Muscle layer of duodenum (tissue), 2 donors: ENCODE results near the gene CFAP54.

Experiments used
- H3K27ac ChIP-seq: one replicate; pipeline ENCODE4 v1.7.0; 2013; ENCODE audit warnings: mild to moderate bottlenecking, low read length
- H3K27me3 ChIP-seq: one replicate; pipeline ENCODE4 v1.7.0; 2013; ENCODE audit warnings: low read depth, mild to moderate bottlenecking, control low read depth, low read length
- H3K36me3 ChIP-seq, 2 donors: one replicate each; pipeline ENCODE4 v1.7.0; 2013; ENCODE audit warnings: low read length in 2 of 2, control low read depth in 1 of 2, mild to moderate bottlenecking in 1 of 2; ENCODE audit not compliant: insufficient read depth in 2 of 2, control insufficient read depth in 1 of 2
- H3K4me1 ChIP-seq, 2 donors: one replicate each; pipeline ENCODE4 v1.7.0; 2013; ENCODE audit warnings: low read length in 2 of 2, mild to moderate bottlenecking in 2 of 2, control low read depth in 1 of 2, moderate library complexity in 1 of 2; ENCODE audit not compliant: insufficient read depth in 2 of 2, control insufficient read depth in 1 of 2
- H3K4me3 ChIP-seq, 2 donors: one replicate each; pipeline ENCODE4 v1.7.0; 2013; ENCODE audit warnings: low read length in 2 of 2, low read depth in 1 of 2, mild to moderate bottlenecking in 1 of 2
- H3K9me3 ChIP-seq, 2 donors: one replicate each; pipeline ENCODE4 v1.7.0; 2013; ENCODE audit warnings: low read length in 2 of 2, control low read depth in 1 of 2, mild to moderate bottlenecking in 1 of 2; ENCODE audit not compliant: control insufficient read depth in 1 of 2
- donor health status: healthy.

CFAP54 gene

DNA sequence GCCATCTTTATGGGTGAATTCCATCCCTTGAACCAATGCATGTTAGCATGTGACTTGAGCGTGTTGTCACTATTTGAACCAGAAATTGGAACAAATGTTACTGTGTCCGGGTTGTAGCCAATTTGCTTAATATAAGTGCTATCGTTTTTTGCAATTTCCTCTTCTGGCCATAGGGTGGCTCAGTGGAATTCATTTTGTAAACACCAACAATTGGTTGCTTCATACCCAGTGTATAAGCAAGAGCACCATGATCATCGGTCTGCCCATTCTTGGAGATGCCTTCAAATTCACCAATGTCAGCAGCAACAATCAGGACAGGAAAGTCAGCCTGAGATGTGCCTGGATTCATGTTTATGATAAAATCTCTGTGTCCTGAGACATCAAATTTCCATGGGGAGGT, 412.7 kb downstream of the CFAP54 start:
- no peaks in the 10 kb centered on the region for H3K36me3 ChIP-seq
- H3K9me3 ChIP-seq = no peaks in the 10 kb centered on the region
- no peak overlapping the region for H3K27ac ChIP-seq
- no peaks in the 10 kb centered on the region for H3K4me1 ChIP-seq
- no peak overlapping the region for H3K4me3 ChIP-seq
- no peaks in the 10 kb centered on the region for H3K27me3 ChIP-seq

DNA sequence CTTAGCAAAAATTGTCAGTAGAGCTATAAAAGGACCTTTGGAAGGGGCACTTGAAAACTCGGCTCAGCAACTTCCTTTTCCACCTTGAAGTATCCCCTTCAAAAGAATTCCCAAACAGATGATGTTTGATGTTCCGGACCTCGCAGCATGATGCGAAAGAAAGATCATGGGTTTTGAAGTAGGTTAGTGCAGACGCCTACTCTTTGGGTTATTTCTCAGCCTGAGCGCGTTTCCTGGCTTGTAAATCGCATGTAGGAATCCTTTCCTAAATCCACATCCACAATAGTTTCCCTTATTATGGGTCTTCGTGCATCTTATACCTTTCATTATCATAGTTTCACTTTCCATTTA, 417.1 kb downstream of the CFAP54 start:
- Histone ChIP-seq H3K4me1 (peaks cover 4 to 9% of the 10 kb centered on the region in 2 donors), H3K27me3 (no peaks in the 10 kb centered on the region), H3K9me3 (no peaks in the 10 kb centered on the region), H3K36me3 (no peaks in the 10 kb centered on the region), H3K4me3 (peak overlapping the region; percentile 90 to 98), H3K27ac (peak overlapping the region; percentile 91)

DNA sequence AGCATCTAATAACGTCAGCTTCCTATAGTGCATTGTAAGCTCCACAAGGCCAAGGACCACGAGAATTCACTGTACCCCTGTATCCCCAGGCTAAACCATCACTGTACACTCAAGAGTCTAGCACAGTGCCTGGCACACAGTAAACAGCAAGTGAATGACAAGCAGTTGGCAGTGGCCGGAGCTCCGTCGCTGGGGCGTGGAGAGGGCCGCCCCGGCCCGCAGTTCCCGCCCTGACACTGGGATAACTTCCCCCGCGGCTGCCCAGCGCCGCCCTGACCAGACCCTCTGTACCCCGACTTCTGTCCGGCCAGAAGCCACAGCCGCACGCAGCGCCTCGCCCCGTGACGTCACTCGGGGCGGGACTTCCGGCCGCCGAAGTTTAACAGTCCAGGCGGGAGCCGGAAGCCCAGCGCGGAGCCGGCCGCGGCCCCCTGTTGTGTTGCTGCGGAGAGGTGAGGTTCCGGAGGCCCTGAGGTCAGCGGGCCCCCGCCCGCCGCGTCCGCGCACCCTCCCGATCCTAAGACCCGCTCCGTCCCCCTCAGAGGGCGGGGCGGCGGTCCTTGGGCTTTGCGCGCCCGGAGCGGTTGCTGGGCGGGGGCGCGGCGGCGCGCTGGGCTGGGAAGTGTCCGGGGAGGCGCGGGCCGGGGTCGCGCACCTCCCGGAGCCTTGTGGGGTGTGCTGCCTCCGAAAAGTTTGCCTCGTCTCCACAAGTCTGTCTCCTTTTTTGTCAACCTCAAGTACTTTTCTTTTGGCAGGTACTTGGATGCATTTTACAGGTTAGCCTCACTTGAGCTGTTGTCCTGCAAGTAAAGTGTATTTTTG, 417.7 kb downstream of the CFAP54 start, which contains the start of gene NEDD1:
NEDD1 (plus strand) TSS at position 409 of the 822 bp plus-strand sequence. CDS start 2,503 bp downstream, outside the sequence.
- H3K27me3 ChIP-seq = no peaks in the 10 kb centered on the region
- H3K4me3 ChIP-seq = peak within 1 kb of the TSS; percentile 90 to 98
- no peaks in the 10 kb centered on the region for H3K9me3 ChIP-seq
- H3K27ac ChIP-seq = peak within 1 kb of the TSS; percentile 91
- H3K36me3 ChIP-seq = no peaks in the 10 kb centered on the region
- peaks cover 4 to 9% of the 10 kb centered on the region in 2 donors for H3K4me1 ChIP-seq

DNA sequence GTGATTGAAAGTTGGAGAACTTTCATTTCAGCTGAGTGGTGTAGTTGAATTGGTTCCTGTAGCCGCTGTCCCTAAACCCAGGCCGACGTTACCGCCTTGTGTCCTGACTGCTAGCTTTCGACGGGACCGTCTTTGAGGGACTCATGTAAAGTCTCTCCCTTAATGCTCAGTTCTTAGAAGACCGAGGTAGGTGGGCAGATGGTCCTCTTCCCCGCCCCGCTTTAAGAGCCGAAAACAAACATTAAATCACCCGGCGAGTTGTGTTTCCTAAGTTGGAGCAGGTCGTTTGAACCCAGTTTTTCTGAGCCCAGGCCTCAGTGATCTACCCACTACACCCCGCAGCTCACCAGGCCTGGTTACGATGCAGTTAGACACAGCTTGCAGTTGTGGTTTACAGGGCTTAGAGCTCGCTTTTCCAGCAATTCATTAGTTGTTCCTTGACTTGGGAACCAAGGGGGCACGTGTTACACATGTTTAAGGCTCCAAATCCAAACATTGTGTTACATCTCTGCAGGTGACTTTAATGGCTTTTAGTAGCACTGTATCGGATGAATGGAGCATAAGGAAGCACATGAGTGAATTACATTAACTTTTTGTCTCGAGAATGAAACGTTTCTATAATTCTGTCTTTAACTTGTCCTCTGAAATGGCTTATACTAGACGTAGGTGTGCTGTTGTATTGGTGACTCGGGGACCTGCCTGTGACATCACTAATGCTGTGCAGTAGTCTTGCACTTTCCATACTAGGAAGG, 418.5 kb downstream of the CFAP54 start:
- Histone ChIP-seq H3K36me3 (no peaks in the 10 kb centered on the region), H3K4me1 (peaks cover 4 to 9% of the 10 kb centered on the region in 2 donors), H3K4me3 (peak overlapping the region; percentile 90 to 98), H3K9me3 (no peaks in the 10 kb centered on the region), H3K27me3 (no peaks in the 10 kb centered on the region), H3K27ac (peak overlapping the region; percentile 91)

DNA sequence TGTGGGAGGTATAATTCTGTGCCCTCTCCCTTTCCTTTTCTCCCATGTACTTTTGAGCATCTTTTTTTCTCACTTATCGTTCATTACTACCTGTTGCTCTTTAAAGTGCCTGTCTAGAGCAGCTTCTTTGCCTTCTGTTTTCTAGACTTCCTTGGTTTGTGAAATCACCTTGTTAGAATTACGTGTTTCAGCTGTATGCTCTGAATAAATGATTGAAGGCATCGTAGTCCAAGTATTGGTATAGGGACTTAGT, 419.0 kb downstream of the CFAP54 start:
- no peaks in the 10 kb centered on the region for H3K36me3 ChIP-seq
- H3K4me1 ChIP-seq = peaks cover 4 to 9% of the 10 kb centered on the region in 2 donors
- no peaks in the 10 kb centered on the region for H3K9me3 ChIP-seq
- peak overlapping the region; percentile 90 to 98 for H3K4me3 ChIP-seq
- H3K27ac ChIP-seq = no peak overlapping the region
- H3K27me3 ChIP-seq = no peaks in the 10 kb centered on the region

DNA sequence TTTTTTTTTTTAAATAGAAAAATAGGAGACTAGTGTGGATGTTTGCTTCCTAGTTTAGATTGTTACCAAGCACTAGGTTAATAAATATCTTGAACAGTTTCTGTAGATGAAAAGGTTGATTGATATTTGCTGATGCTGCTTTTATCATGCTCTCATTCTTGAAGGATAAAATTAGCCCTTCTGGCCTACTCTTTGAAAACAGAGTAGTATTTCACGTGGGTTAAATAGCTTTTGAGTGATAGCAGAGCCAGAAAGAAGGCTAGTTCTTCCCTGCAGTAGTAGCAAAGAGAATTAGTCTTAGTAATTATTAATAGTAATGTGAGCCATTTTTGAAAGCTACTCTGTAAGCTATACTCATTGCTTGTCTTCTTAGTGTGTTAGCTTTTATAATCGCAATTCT, 422.9 kb downstream of the CFAP54 start:
- H3K9me3 ChIP-seq = no peaks in the 10 kb centered on the region
- no peaks in the 10 kb centered on the region for H3K36me3 ChIP-seq
- no peaks in the 10 kb centered on the region for H3K27me3 ChIP-seq
- H3K4me1 ChIP-seq = peaks cover 4 to 9% of the 10 kb centered on the region in 2 donors
- H3K4me3 ChIP-seq = no peak overlapping the region
- no peak overlapping the region for H3K27ac ChIP-seq

DNA sequence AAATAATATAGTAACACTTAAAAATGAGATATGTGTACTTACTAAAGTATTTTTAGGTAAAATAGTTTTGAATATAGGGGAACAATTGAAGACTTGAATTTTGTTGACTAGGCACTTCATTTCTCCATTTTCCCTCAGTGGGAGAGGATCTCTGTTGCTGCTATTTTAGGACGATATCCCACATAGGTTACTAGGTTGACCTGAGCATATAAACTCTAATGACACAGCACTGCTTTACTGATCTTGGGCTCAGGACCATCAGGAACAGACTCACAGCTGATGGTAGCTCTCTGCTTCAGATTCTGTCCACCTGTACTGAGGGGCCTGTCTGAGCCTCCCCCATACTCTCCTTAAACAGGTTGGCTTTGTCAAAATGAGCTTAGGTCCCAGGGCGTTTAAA, 423.6 kb downstream of the CFAP54 start:
- no peak overlapping the region for H3K4me3 ChIP-seq

DNA sequence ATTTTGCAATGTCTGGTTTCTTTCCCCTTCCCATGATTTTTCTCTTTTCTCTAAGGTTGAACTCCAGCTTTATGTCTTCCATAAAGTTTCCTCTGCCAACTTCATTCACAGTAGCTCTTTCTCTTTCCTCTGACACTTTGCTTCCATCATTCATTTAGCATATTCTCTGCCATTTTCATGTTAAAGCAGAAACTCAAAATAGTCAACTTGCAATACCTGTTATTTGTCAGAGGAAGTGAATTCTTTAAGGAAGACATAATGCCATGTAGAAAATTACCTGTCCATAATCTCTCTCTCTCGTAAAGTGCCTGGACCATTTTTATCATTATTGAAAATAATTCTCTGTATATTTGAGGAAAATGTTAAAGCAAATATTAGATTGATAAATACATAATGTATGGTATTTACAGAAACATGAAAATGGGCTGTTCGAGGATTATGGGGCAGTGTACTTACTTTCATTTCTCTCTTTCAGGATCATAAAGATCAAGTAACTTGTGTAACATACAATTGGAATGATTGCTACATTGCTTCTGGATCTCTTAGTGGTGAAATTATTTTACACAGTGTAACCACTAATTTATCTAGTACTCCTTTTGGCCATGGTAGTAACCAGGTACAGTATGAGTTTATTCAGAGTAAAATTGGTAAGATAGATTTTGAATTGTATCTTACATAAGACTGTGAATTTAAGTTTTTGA, 430.3 kb downstream of the CFAP54 start:
- Histone ChIP-seq H3K27ac (no peak overlapping the region), H3K9me3 (no peaks in the 10 kb centered on the region), H3K4me1 (no peaks in the 10 kb centered on the region), H3K27me3 (no peaks in the 10 kb centered on the region), H3K36me3 (peaks cover 0 to 21% of the 10 kb centered on the region in 2 donors), H3K4me3 (no peak overlapping the region)

More for the DNA sequence above, 423.6 kb downstream of the CFAP54 start:
- no peaks in the 10 kb centered on the region for H3K27me3 ChIP-seq
- no peaks in the 10 kb centered on the region for H3K36me3 ChIP-seq
- H3K9me3 ChIP-seq = no peaks in the 10 kb centered on the region
- no peak overlapping the region for H3K27ac ChIP-seq
- peaks cover 4 to 7% of the 10 kb centered on the region in 2 donors for H3K4me1 ChIP-seq
